ENCODE results near the gene CARD6.
"Not testable (repeated sequence)": the region's sequence is repeated elsewhere in the genome, so short reads cannot be mapped to it uniquely, and the experiment has no call there.

Gene CARD6

DNA sequence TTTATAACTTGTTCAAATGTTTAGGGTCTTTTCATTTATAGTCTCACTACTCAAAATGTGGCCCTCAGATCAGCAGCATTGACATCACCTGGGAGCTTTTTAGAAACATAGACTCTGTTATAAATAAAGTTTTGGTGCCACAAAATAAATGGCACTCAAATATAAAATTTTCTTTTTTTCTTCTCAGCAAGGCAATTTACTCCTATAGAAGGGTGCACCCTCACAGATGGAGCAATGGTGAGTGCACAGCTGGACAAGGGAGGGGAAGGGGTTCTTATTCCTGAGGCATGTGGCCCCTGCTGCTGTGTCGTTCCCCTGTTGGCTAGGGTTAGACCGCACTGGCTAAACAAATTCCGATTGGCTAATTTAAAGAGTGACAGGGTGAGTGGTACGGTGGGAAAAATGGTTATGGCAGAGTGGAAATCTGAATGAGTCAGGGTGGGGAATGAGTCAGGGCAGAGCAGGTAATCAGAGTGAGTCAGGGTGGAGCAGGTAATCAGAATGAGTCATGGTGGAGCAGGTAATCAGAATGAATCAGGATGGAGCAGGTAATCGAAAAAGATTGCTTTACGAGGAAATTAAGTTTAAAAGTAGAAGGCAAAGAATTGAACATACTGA, 36.3 kb downstream of the CARD6 start:
- no peak for DNase-seq

- no peak for DNase-seq
These were observed 38.2 kb downstream of the CARD6 start for GRCh38 chr5:40879163-40879942.

- no peak for DNase-seq
These were observed 41.1 kb downstream of the CARD6 start for GRCh38 chr5:40882291-40882690.

- not testable (repeated sequence) for DNase-seq
These were observed 41.9 kb downstream of the CARD6 start for GRCh38 chr5:40883051-40883450.

DNA sequence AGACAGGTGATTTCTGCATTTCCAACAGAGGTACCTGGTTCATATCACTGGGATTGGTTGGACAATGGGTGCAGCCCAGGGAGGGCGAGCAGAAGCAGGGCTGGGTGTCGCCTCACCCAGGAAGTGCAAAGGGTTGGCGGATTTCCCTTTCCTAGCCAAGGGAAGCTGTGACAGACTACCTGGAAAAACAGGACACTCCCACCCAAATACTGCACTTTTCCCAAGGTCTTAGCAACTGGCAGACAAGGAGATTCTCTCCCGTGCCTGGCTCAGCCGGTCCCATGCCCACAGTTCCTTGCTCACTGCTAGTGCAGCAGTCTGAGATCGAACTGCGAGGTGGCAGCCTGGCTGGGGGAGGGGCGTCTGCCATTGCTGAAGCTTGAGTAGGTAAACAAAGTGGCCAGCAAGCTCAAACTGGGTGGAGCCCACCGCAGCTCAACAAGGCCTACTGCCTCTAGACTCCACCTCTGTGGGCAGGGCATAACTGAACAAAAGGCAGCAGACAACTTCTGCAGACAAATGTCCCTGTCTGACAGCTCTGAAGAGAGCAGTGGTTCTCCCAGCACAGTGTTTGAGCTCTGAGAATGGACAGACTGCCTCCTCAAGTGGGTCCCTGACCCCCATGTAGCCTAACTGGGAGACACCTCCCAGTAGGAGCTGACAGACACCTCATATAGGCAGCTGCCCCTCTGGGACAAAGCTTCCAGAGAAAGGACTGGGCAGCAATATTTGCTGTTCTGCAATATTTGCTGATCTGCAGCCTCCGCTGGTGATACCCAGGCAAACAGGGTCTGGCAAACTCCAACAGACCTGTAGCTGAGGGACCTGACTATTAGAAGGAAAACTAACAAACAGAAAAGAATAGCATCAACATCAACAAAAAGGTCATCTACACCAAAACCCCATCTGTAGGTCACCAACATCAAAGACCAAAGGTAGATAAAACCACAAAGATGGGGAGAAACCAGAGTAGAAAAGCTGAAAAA, 54.6 kb downstream of the CARD6 start:
- DNase-seq, result not testable (repeated sequence)

- peak; percentile 11 for DNase-seq
These were observed 63.2 kb downstream of the CARD6 start for GRCh38 chr5:40904205-40904993.

DNA sequence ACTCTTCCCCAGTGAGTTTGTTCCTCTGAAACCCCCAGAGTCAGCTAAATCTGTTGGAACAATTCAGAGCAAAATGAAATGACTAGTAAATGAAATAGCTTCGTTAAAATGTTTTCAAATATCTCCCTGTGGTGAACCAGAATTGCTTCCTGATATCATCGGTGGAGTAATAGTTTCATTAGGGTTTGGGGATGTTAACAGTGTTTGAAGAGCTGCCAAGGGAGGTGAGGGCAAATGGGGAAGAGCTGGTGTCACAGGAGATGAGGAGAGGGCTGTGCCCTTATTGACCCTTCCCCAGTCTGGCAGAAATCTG, 63.8 kb downstream of the CARD6 start:
- no peak for DNase-seq

- no peak for DNase-seq
These were observed 65.2 kb downstream of the CARD6 start for GRCh38 chr5:40906351-40906751.

DNA sequence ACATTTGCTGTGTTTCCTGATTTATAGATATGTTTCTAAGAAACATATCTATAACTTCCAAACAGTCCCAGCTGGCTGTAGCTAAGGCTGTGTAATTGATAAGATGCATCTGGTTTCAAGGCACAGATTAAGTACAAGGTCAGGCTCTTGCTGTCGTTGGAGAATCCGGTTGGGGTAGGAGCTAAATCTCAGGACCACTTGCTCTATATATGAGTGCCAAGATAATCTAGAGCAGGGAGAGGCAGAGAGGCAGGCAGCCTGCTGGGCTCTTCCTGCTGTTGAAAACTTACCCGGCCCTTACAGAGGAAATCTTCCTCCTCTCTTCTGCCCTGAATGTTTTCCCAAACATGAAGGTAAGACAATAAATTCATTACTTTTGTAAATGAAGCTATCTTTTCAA, 68.1 kb downstream of the CARD6 start, which contains the start of gene C7:
Gene C7, plus strand, starts transcription at position 234 of the 400 bp plus-strand sequence. Its CDS starts 114 bp downstream, at position 348.
- DNase-seq, result no peak

- DNase-seq, result no peak
These were observed 68.6 kb downstream of the CARD6 start for GRCh38 chr5:40909723-40910122.
